Loucy (cell line): ENCODE data around the gene TCEANC.
"Not testable (repeated sequence)": the region's sequence is repeated elsewhere in the genome, so short reads cannot be mapped to it uniquely, and the experiment has no call there.

Experiments
- H2AFZ ChIP-seq: fragments of 200-600 bp; sonication (generic); 2 replicates; pipeline ENCODE4 v1.6.0; 2016; ENCODE audit warnings: antibody characterized with exemption, mild to moderate bottlenecking, low read length, moderate library complexity
- H3F3A ChIP-seq: fragments of 200-600 bp; 2 replicates; pipeline ENCODE4 v1.6.0; 2016; ENCODE audit warnings: antibody characterized with exemption, low read depth, mild to moderate bottlenecking
- H3K27me3 ChIP-seq: fragments of 200-600 bp; sonication (generic); 2 replicates; pipeline ENCODE4 v1.6.1; 2014; ENCODE audit warnings: low read length, mild to moderate bottlenecking; ENCODE audit not compliant: insufficient read depth, poor library complexity, severe bottlenecking
- H3K36me3 ChIP-seq: fragments of 200-600 bp; sonication (generic); 2 replicates; pipeline ENCODE4 v1.6.1; 2016; ENCODE audit warnings: low read length; ENCODE audit not compliant: insufficient read depth
- H3K4me1 ChIP-seq: fragments of 200-600 bp; sonication (generic); 2 replicates; pipeline ENCODE4 v1.5.1; 2014; ENCODE audit warnings: low read length, mild to moderate bottlenecking; ENCODE audit not compliant: insufficient read depth, poor library complexity, severe bottlenecking
- H3K4me2 ChIP-seq: fragments of 200-600 bp; sonication (generic); 2 replicates; pipeline ENCODE4 v1.6.0; 2014; ENCODE audit warnings: antibody characterized with exemption, low read length, low read depth, mild to moderate bottlenecking; ENCODE audit not compliant: poor library complexity, severe bottlenecking
- H3K4me3 ChIP-seq: fragments of 200-600 bp; sonication (generic); 2 replicates; pipeline ENCODE4 v1.5.1; 2014; ENCODE audit warnings: low read length, mild to moderate bottlenecking, mixed read lengths; ENCODE audit not compliant: poor library complexity, severe bottlenecking
- H3K79me2 ChIP-seq: fragments of 200-600 bp; sonication (generic); 2 replicates; pipeline ENCODE4 v1.6.1; 2014; ENCODE audit warnings: low read length; ENCODE audit not compliant: insufficient read depth
- H3K9ac ChIP-seq: fragments of 200-600 bp; sonication (generic); 2 replicates; pipeline ENCODE4 v1.6.0; 2014; ENCODE audit warnings: mild to moderate bottlenecking, low read depth, low read length, moderate library complexity; ENCODE audit not compliant: poor library complexity, severe bottlenecking
- H3K9me2 ChIP-seq: fragments of 200-600 bp; sonication (generic); replicated peaks from 2 replicates; pipeline ENCODE4 v1.6.1; 2016; ENCODE audit warnings: low read depth, low read length, mixed read lengths
- H3K9me3 ChIP-seq: fragments of 200-600 bp; sonication (generic); 2 replicates; pipeline ENCODE4 v1.6.1; 2014; ENCODE audit warnings: mild to moderate bottlenecking, antibody characterized with exemption, low read length, low read depth; ENCODE audit not compliant: insufficient read depth
- H4K20me1 ChIP-seq: fragments of 200-600 bp; sonication (generic); 2 replicates; pipeline ENCODE4 v1.6.0; 2014; ENCODE audit warnings: antibody characterized with exemption, low read length, mild to moderate bottlenecking; ENCODE audit not compliant: insufficient read depth, poor library complexity, severe bottlenecking
- EZH2phosphoT487 ChIP-seq: fragments of 200-600 bp; IDR thresholded peaks from 2 replicates; pipeline ENCODE4 v1.6.1; 2018; ENCODE audit warnings: antibody characterized with exemption, mild to moderate bottlenecking, moderate library complexity, borderline replicate concordance
- TF ChIP-seq, protein P1 (sequence below): fragments of 200-600 bp; sonication (generic); conservative IDR thresholded peaks from 2 replicates; pipeline ENCODE4 v1.5.1; 2014; ENCODE audit warnings: mild to moderate bottlenecking, antibody characterized with exemption, low read length

Gene TCEANC

GRCh38 chrX:13666836-13667235, 13.9 kb downstream of the TCEANC start:
- Histone ChIP-seq H3K9me3 (no peaks in the 10 kb centered on the region), H3K79me2 (no peaks in the 10 kb centered on the region), H2AFZ (no peak overlapping the region), H3K4me2 (no peak overlapping the region), H3K4me3 (no peak overlapping the region), H3F3A (no peaks in the 10 kb centered on the region), H3K9ac (no peak overlapping the region), H3K27me3 (no peaks in the 10 kb centered on the region), H3K9me2 (no peaks in the 10 kb centered on the region), H4K20me1 (no peaks in the 10 kb centered on the region), H3K4me1 (no peaks in the 10 kb centered on the region), H3K36me3 (peaks cover 5% of the 10 kb centered on the region; the same call in 1 of the 2 replicates)
- no peak for TF ChIP-seq EZH2phosphoT487
- TF ChIP-seq, protein P1, sequence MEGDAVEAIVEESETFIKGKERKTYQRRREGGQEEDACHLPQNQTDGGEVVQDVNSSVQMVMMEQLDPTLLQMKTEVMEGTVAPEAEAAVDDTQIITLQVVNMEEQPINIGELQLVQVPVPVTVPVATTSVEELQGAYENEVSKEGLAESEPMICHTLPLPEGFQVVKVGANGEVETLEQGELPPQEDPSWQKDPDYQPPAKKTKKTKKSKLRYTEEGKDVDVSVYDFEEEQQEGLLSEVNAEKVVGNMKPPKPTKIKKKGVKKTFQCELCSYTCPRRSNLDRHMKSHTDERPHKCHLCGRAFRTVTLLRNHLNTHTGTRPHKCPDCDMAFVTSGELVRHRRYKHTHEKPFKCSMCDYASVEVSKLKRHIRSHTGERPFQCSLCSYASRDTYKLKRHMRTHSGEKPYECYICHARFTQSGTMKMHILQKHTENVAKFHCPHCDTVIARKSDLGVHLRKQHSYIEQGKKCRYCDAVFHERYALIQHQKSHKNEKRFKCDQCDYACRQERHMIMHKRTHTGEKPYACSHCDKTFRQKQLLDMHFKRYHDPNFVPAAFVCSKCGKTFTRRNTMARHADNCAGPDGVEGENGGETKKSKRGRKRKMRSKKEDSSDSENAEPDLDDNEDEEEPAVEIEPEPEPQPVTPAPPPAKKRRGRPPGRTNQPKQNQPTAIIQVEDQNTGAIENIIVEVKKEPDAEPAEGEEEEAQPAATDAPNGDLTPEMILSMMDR: no peak

DNA sequence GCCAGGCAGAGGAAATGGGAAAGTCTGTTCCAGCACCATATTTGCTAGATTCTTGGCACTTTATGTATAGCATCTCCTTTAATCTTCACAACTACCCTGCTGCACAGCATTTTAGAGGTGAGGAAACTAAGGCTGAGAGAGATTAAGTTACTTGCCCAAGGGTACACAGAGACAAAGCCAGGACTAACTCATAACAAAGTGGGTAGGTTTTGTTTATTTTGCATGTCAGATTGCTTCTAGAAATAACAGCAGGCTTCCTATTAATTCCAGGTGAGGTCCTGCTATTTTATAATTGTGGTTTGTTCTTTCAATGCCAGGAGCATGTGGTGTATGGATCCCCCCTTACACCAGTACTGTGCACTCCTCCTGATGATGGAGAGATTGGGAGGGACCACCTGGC, 15.0 kb downstream of the TCEANC start:
- TF ChIP-seq EZH2phosphoT487: no peak
- Histone ChIP-seq H3K9ac (no peak overlapping the region), H3K4me1 (no peaks in the 10 kb centered on the region), H3K27me3 (no peaks in the 10 kb centered on the region), H3K79me2 (no peaks in the 10 kb centered on the region), H3K36me3 (peaks cover 5% of the 10 kb centered on the region; the same call in 1 of the 2 replicates), H3K9me2 (no peaks in the 10 kb centered on the region), H3K9me3 (no peaks in the 10 kb centered on the region), H3K4me2 (no peak overlapping the region), H2AFZ (no peak overlapping the region), H4K20me1 (no peaks in the 10 kb centered on the region), H3F3A (no peaks in the 10 kb centered on the region), H3K4me3 (no peak overlapping the region)

GRCh38 chrX:13669246-13669737, 16.4 kb downstream of the TCEANC start:
- Histone ChIP-seq H2AFZ (no peak overlapping the region), H3K27me3 (no peaks in the 10 kb centered on the region)

GRCh38 chrX:13669755-13670154, 16.8 kb downstream of the TCEANC start:
- H3K27me3 ChIP-seq, H3K4me2 ChIP-seq, H4K20me1 ChIP-seq, H3F3A ChIP-seq, H3K4me1 ChIP-seq, H3K79me2 ChIP-seq, H3K9me3 ChIP-seq, H3K4me3 ChIP-seq, H3K9me2 ChIP-seq, H2AFZ ChIP-seq, H3K9ac ChIP-seq, H3K36me3 ChIP-seq: not testable (repeated sequence)

More at GRCh38 chrX:13669246-13669737, 16.4 kb downstream of the TCEANC start:
- no peak overlapping the region for H3K9ac ChIP-seq
- no peaks in the 10 kb centered on the region for H4K20me1 ChIP-seq
- no peaks in the 10 kb centered on the region for H3K9me2 ChIP-seq
- no peak overlapping the region for H3K4me3 ChIP-seq
- no peaks in the 10 kb centered on the region for H3K4me1 ChIP-seq
- no peak overlapping the region for H3K4me2 ChIP-seq
- no peaks in the 10 kb centered on the region for H3K79me2 ChIP-seq
- no peaks in the 10 kb centered on the region for H3K36me3 ChIP-seq
- TF ChIP-seq EZH2phosphoT487: no peak
- TF ChIP-seq, protein P1: no peak
- H3F3A ChIP-seq: no peaks in the 10 kb centered on the region
- no peaks in the 10 kb centered on the region for H3K9me3 ChIP-seq
